ENCODE measurements around the gene CLIC6.
"Not testable (repeated sequence)": the region's sequence is repeated elsewhere in the genome, so short reads cannot be mapped to it uniquely, and the experiment has no call there.

Gene CLIC6

DNA sequence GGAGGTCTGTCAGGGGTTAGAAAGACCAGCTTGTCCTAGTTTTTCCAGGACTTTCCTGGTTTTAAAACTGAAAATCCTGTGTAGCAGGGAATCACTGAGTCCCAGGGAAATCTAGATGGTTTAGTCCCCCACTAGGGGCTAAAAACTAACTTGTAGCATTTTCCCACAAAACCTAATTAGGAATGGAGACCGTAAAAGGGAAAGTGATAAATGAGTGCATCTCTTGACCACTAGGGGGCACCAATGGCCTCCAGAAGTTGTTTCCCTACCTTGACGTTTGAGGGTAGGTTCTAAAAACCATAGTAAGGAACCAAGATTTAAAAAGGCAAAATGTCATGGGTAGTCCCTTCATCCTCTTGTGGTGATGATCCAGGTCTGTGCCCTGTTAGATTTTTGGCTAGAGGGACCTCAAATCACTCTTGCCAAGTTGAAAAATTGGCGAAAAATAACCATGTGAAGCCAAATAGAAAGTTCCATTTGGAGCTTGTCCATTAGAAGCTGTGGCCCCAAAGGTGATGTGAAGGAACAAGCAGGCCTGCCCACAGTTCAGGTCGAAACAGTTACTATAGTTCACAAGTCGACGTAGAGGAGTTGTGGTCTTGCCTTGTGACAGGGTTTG is 24.5 kb downstream of the CLIC6 start:
- DNase-seq (ENCODE audit: low read depth), result peak; percentile 5

GRCh38 chr21:34695434-34695833 is 26.6 kb downstream of the CLIC6 start:
- no peak for DNase-seq (ENCODE audit: low read depth)

GRCh38 chr21:34696121-34696520 is 27.3 kb downstream of the CLIC6 start:
- DNase-seq (ENCODE audit: low read depth), result no peak

- DNase-seq (ENCODE audit: low read depth), result no peak
Observed at GRCh38 chr21:34697826-34698225, 29.0 kb downstream of the CLIC6 start.

- DNase-seq (ENCODE audit: low read depth), result no peak
Observed at GRCh38 chr21:34698270-34699015, 29.6 kb downstream of the CLIC6 start.

GRCh38 chr21:34700605-34701004 is 31.8 kb downstream of the CLIC6 start:
- DNase-seq (ENCODE audit: low read depth), result no peak

DNA sequence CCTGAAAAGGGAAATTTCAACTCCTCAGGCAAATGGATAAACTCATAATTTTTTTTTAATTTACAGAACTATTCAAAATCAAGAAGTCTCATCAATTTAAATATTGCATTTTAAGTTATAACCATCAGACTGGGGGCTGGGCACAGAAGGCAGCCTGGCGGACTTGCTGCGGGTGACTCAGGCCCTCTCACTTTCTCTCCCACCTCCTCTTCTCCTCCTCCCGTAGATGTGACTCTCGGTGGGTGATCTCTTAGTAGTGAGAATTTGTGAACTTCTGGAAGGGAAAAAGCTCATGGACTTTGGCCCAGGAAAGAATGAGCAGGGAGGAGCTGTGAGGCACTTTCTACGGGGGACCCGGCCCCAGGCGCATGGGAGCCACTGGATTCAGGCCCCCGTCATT is 32.9 kb downstream of the CLIC6 start:
- no peak for DNase-seq (ENCODE audit: low read depth)

DNA sequence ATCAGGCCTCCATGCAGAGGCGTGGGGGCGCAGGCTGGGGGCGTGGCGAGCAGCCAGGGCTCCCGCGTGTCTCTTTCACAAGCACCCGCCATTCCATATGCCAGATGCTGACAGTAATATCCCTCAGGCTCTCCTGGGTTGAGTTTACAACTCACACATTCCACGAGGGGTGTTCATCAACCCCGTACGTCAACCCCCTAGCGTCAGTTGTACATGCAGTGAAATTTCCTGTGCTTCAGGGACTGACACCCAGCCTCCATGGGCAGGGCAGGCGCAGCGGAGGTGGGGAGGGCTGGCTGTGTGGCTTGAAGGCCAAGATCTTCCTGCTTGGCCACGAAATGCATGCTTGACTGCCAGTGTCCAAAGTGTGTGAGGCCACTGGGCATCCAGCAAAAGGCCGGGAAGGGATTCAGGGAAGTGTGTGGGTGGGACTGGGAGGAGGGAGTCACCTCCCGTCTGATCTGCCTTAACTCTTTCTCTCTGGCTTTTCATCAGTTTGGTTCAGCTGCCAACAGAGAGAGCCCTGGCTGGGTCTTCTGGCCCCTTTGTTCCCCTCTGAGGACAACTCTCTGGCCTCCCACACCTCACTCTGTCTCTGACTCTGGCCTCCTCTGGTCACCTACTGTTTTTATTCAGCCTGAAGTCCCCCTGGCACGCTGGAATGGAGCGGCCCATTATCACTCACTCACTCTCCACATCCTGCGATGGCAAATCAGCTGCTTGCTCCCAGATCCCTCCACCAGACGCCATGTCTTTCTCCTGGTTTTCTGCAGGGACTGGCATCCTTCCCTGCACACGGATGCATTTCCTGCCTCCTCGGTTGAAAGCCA is 33.8 kb downstream of the CLIC6 start:
- no peak for DNase-seq (ENCODE audit: low read depth)

- DNase-seq (ENCODE audit: low read depth), result no peak
Observed at GRCh38 chr21:34703571-34703970, 34.8 kb downstream of the CLIC6 start.

- no peak for DNase-seq (ENCODE audit: low read depth)
Observed at GRCh38 chr21:34704119-34704518, 35.3 kb downstream of the CLIC6 start.

GRCh38 chr21:34705011-34705410 is 36.2 kb downstream of the CLIC6 start:
- no peak for DNase-seq (ENCODE audit: low read depth)

GRCh38 chr21:34706337-34706736 is 37.5 kb downstream of the CLIC6 start:
- DNase-seq (ENCODE audit: low read depth), result no peak

DNA sequence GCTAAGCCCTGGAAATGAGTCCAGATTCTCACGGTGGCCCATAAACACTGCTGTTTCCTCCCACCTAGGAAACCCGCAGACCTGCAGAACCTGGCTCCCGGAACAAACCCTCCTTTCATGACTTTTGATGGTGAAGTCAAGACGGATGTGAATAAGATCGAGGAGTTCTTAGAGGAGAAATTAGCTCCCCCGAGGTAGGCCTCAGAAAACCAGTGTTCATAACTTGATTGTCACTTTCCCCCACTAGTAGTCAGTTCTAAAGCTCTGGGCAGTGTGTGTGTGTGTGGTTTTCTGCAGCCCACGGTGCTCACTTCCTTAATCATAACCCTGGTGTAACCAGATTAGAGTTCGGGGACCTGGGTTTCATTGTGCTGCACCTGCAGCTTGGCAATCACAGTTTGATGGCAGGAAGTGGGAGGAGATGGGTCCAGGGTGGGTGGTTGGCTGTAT is 39.1 kb downstream of the CLIC6 start:
- DNase-seq (ENCODE audit: low read depth), result no peak

DNA sequence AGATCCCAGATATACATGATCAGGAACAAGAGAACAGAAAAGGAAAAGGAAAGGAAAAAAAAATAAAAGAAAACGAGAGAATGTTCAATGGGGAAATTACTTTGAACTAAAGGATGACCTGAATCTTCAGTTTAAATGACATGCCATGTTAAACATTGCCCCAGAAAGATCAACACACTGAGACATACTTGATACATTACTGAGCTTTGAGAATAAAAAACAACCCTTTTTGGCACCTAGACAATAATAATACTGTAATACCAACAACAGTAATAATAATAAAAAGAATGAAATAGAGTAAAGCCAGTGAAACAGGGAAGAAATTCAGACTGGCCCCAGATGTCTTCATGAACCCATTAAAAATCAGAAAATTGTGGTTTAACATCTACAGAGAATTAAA is 44.8 kb downstream of the CLIC6 start:
- no peak for DNase-seq (ENCODE audit: low read depth)

GRCh38 chr21:34715518-34715917 is 46.7 kb downstream of the CLIC6 start:
- DNase-seq (ENCODE audit: low read depth), result no peak

DNA sequence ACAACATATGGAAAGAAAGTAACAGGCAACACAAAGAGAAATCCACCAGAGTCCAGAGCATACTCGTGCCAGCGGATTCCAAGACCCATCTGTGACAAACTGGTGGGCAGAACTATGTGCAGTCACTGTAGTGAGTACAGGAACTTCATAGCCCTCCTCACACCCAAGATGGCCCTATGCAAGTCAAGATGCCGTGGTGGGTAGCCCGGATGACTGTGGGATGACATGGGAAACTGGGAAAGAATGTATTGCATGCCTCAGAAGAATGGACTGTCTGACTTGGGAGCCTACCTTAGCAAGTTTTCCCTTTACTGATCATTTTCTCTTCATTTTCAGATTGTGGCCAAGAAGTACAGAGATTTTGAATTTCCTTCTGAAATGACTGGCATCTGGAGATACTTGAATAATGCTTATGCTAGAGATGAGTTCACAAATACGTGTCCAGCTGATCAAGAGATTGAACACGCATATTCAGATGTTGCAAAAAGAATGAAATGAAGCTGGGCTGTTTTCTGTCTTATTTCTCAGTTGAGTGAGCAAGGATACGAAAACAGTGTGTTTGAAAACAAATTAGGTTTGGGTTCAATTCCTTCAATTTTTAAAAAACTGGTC is 47.3 kb downstream of the CLIC6 start:
- DNase-seq (ENCODE audit: low read depth), result no peak

DNA sequence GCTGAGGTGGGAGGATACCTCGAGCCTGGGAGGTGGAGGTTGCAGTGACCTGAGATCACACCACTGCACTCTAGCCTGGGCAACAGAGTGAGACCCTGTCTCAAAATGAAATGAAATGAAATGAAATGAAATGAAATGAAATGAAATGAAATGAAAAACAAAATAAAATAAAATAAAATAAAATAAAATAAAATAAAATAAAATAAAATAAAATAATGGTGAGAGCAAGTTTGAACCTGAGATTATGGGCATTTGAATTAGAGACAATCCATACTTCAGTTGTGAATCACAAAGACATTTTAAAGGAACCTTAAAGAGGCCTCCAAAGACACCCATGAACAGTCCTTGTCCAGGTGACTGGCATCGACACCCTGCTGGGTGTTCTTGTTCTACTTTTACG is 49.7 kb downstream of the CLIC6 start:
- DNase-seq (ENCODE audit: low read depth), result not testable (repeated sequence)

- DNase-seq (ENCODE audit: low read depth), result no peak
Observed at GRCh38 chr21:34722684-34723300, 54.0 kb downstream of the CLIC6 start.

DNA sequence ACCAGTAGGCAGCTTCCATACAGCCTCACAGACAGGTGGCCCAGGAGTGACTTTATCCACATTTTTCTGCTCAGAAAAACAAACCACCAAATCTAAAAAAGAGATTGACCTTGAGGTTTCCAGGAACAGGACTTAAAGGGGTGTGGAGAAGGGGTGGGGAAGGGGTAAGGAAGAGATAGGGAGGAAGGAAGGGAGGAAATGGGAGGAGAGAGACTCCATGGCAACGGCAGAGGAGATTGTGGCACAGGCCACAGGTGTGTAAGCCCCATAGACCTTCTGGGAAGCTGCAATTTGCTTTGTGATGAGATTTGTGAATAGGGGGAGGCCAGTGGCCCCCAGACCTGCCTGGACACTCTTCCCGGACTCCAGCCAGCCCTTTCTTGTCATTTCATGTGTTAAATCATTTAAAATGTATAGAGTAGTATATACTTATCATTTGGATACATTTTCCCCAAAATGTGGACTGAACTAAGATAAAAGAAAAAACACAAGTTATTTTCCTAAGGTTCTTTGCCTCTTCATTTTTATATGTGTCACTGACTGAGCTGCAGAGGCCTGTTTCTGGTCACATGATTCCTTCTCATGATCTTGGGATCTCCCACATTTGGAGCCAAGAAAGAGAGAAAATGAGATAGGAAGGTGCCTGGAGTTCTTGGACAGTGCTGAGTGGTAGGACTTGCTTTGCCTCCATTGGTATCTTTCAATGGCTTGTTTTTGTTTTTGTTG is 55.5 kb downstream of the CLIC6 start:
- no peak for DNase-seq (ENCODE audit: low read depth)

- no peak for DNase-seq (ENCODE audit: low read depth)
Observed at GRCh38 chr21:34724857-34725195, 56.0 kb downstream of the CLIC6 start.

DNA sequence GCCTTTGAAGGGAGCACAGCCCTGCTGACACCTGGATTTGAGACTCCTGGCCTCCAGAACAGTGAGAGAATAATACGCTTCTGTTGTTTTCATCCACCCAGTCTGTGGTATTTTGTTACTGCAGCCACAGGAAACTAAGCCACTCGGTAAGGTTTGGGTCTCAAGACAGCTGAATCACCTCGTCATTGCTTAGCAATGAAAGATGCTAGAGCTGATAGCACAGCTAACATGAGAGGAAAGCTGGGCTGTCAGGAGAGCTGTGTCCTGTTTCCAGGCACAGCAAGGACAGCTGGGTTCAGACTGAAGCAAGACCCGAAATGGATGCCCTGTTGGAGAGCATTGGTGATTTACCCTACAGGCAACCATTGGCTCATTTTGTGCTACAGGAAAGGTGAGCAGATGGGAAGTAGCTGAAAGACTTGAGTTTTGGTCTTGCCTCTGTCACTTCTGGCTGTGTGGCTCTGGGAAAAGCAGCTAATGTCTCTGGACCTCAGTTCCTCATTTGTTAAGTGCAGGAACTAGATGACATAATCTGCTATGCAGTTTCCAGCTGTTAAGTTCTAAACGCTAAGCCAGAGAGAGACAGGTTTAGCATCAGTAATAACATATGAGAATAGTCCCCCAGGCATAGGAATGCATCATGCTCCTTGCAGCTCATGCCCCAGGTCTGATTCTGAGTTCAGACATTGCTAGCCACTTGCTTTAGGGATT is 58.0 kb downstream of the CLIC6 start:
- no peak for DNase-seq (ENCODE audit: low read depth)

Measured in HS-27A (cell line).